Osteoblast (primary cell): ENCODE measurements around the gene FLACC1. TPM values are rescaled to one million over a fixed set of nuclear protein-coding genes. Genes with fewer than 3 reads are reported as not detected.
"Not testable (repeated sequence)": the region's sequence is repeated elsewhere in the genome, so short reads cannot be mapped to it uniquely, and the experiment has no call there.

Experiments used
- DNase-seq: peaks from one replicate; pipeline ENCODE4 v3.0.0; 2011; ENCODE audit warnings: low spot score, mixed read lengths; ENCODE audit not compliant: insufficient read length; ENCODE audit errors: missing footprints
- H2AFZ ChIP-seq: 2 replicates; pipeline ENCODE4 v1.6.0; 2011; ENCODE audit warnings: mild to moderate bottlenecking, low read length
- H3K27ac ChIP-seq: 2 replicates; pipeline ENCODE4 v1.5.1; 2011; ENCODE audit warnings: mild to moderate bottlenecking, low read depth, low read length, moderate library complexity
- H3K27me3 ChIP-seq: 2 replicates; pipeline ENCODE4 v1.6.0; 2012; ENCODE audit warnings: mild to moderate bottlenecking, control low read depth, inconsistent platforms, low read length, moderate library complexity; ENCODE audit not compliant: insufficient read depth
- H3K36me3 ChIP-seq: 2 replicates; pipeline ENCODE4 v1.5.1; 2011; ENCODE audit warnings: mild to moderate bottlenecking, low read length, control low read depth, moderate library complexity; ENCODE audit not compliant: insufficient read depth
- H3K4me1 ChIP-seq: 2 replicates; pipeline ENCODE4 v1.5.1; 2011; ENCODE audit warnings: mild to moderate bottlenecking, low read length, control low read depth, moderate library complexity; ENCODE audit not compliant: insufficient read depth
- H3K4me2 ChIP-seq: 2 replicates; pipeline ENCODE4 v1.6.0; 2011; ENCODE audit warnings: mild to moderate bottlenecking, low read length; ENCODE audit not compliant: insufficient read depth
- H3K4me3 ChIP-seq: fragments of 200-600 bp; sonication (generic); 3 replicates; pipeline ENCODE4 v1.5.1; 2012; ENCODE audit warnings: mild to moderate bottlenecking, low read length, inconsistent platforms; ENCODE audit not compliant: insufficient read depth
- H3K79me2 ChIP-seq: 2 replicates; pipeline ENCODE4 v1.6.0; 2012; ENCODE audit warnings: mild to moderate bottlenecking, low read length, control low read depth, inconsistent platforms; ENCODE audit not compliant: insufficient read depth
- H3K9me3 ChIP-seq: 2 replicates; pipeline ENCODE4 v1.5.1; 2011; ENCODE audit warnings: low read depth, low read length, control low read depth
- H4K20me1 ChIP-seq: 2 replicates; pipeline ENCODE4 v1.6.0; 2012; ENCODE audit warnings: mild to moderate bottlenecking, low read length, control low read depth; ENCODE audit not compliant: insufficient read depth
- total RNA-seq: library from RNA; depleted of rRNA; stranded (reverse); fragments of >200 nt; gene quantifications from 2 replicates; pipeline ENCODE4 v1.2.3, GENCODE V29; 2012
- TF ChIP-seq, protein P1 (sequence below): IDR thresholded peaks from 2 replicates; pipeline ENCODE4 v1.5.1; 2011; ENCODE audit warnings: mild to moderate bottlenecking, low read depth, low read length, moderate library complexity; ENCODE audit errors: extremely low read depth

Gene FLACC1
- total RNA-seq, 1 donor, result 0.72 TPM

- no peaks in the 10 kb centered on the region for H3K79me2 ChIP-seq
- no peaks in the 10 kb centered on the region for H3K36me3 ChIP-seq
- H3K9me3 ChIP-seq, result no peaks in the 10 kb centered on the region
- no peak overlapping the region for H2AFZ ChIP-seq
- H3K4me3 ChIP-seq, result no peak overlapping the region
- no peak overlapping the region for H3K27ac ChIP-seq
- H4K20me1 ChIP-seq, result no peaks in the 10 kb centered on the region
- TF ChIP-seq, protein P1, sequence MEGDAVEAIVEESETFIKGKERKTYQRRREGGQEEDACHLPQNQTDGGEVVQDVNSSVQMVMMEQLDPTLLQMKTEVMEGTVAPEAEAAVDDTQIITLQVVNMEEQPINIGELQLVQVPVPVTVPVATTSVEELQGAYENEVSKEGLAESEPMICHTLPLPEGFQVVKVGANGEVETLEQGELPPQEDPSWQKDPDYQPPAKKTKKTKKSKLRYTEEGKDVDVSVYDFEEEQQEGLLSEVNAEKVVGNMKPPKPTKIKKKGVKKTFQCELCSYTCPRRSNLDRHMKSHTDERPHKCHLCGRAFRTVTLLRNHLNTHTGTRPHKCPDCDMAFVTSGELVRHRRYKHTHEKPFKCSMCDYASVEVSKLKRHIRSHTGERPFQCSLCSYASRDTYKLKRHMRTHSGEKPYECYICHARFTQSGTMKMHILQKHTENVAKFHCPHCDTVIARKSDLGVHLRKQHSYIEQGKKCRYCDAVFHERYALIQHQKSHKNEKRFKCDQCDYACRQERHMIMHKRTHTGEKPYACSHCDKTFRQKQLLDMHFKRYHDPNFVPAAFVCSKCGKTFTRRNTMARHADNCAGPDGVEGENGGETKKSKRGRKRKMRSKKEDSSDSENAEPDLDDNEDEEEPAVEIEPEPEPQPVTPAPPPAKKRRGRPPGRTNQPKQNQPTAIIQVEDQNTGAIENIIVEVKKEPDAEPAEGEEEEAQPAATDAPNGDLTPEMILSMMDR, result no peak
- no peaks in the 10 kb centered on the region for H3K27me3 ChIP-seq
- H3K4me2 ChIP-seq, result no peak overlapping the region
- DNase-seq, result no peak
- peaks cover 2% of the 10 kb centered on the region for H3K4me1 ChIP-seq
These were observed 112.3 kb downstream of the FLACC1 start for GRCh38 chr2:201244829-201245228.

- H3K9me3 ChIP-seq, result no peaks in the 10 kb centered on the region
- DNase-seq, result no peak
- H3K27me3 ChIP-seq, result no peaks in the 10 kb centered on the region
- H3K36me3 ChIP-seq, result no peaks in the 10 kb centered on the region
- no peak overlapping the region for H2AFZ ChIP-seq
- no peak overlapping the region for H3K27ac ChIP-seq
- TF ChIP-seq, protein P1, result no peak
- H3K4me1 ChIP-seq, result peaks cover 9% of the 10 kb centered on the region
- no peaks in the 10 kb centered on the region for H4K20me1 ChIP-seq
- H3K4me2 ChIP-seq, result no peak overlapping the region
- H3K4me3 ChIP-seq, result no peak overlapping the region
- no peaks in the 10 kb centered on the region for H3K79me2 ChIP-seq
These were observed 114.4 kb downstream of the FLACC1 start for GRCh38 chr2:201242571-201243277.

DNA sequence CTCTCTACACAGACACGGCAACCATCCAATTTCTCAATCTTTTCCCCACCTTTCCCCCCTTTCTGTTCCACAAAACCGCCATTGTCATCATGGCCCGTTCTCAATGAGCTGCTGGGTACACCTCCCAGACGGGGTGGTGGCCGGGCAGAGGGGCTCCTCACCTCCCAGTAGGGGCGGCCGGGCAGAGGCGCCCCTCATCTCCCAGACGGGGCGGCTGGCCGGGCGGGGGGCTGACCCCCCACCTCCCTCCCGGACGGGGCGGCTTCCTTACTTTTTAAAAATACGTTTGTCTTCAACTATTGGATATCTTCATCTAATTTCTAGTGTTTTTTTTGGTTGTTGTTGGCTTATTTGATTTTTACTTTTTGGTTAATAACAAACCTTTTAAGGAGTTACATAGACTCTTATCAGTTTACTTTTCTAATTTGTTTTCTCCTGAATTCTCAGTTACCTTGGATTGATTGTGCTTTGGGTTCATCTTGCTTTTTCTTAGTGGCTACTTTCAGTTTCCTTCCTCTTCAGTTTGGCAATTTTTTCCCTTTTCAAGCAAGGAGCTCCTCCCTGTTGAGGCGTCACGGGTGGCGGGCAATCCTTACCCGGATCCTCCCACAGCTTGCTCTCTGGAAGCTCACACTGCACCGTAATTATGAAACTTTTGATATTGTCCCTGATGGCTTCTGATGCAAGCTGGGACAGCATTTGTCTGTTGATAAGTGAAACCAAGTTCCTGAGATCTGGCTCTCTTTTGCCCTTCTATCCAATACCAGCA lies 117.8 kb downstream of the FLACC1 start:
- Histone ChIP-seq H3K4me2 (peak overlapping the region; percentile 73), H2AFZ (peak overlapping the region; percentile 92), H3K27ac (peak overlapping the region; percentile 5), H3K4me1 (peaks cover 23% of the 10 kb centered on the region), H3K4me3 (peak overlapping the region; percentile 11)
- not testable (repeated sequence) for H3K79me2 ChIP-seq, H3K27me3 ChIP-seq, H3K36me3 ChIP-seq, H3K9me3 ChIP-seq, H4K20me1 ChIP-seq
- peak; percentile 81 for DNase-seq

Other genes with a start within 250 kb of the FLACC1 start
- 78.9 and 80.2 TPM in 2 replicates for gene CFLAR, start 241.2 kb downstream of the FLACC1 start, total RNA-seq
- 3.3 and 4.4 TPM in 2 replicates for gene CASP10, start 174.2 kb downstream of the FLACC1 start, total RNA-seq
- 19.4 and 23.2 TPM in 2 replicates for gene CASP8, start 96.8 kb downstream of the FLACC1 start, total RNA-seq
- gene TRAK2, start 94.1 kb upstream of the FLACC1 start, total RNA-seq, result 56.8 and 66.3 TPM in 2 replicates
- 43.1 and 55.7 TPM in 2 replicates for gene STRADB, start 94.4 kb upstream of the FLACC1 start, total RNA-seq